ENCODE results near the gene INPP4B. TPM values are rescaled to one million over a fixed set of nuclear protein-coding genes. Genes with fewer than 3 reads are reported as not detected.

The INPP4B gene
- polyA plus RNA-seq, 1 of the 3 experiments (the other 2 are of a cell fraction): 0.08 TPM

DNA sequence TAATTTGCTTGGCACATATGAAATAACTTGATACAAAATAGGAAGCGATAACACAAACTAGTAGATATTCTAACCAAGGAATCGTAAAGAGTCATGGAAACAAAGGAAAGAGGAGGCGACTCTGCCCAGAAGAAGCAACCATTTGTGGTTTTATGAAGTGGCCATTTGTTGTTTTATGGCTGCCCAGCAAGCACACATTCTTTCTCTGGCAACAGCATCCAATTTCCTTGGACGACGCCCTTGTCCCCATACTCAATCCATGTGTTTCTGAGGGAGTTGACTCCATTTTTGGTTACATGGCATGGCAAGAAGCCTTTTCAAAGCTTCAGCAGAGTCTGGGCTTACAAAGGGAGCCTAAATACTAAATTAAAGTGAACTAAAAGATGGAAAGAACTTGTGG is 295.1 kb downstream of the INPP4B start:
- Histone ChIP-seq H3F3A (replicated peaks; ENCODE audit: insufficient read depth) (peaks cover 3% of the 10 kb centered on the region), H3K79me2 (ENCODE audit: insufficient read depth) (no peaks in the 10 kb centered on the region), H2AFZ (ENCODE audit: low read depth) (no peak overlapping the region), H3K9me2 (no peaks in the 10 kb centered on the region), H3K27me3 (ENCODE audit: insufficient read depth) (no peaks in the 10 kb centered on the region), H3K27ac (ENCODE audit: low read depth in 2 of 2, low read length in 1 of 2) (no peak overlapping the region), H3K9me3 (no peaks in the 10 kb centered on the region), H4K20me1 (ENCODE audit: insufficient read depth) (no peaks in the 10 kb centered on the region), H3K4me2 (no peak overlapping the region), H3K4me3 (ENCODE audit: low read depth in 2 of 2, low read length in 1 of 2) (no peak overlapping the region), H3K36me3 (replicated peaks in 1 of 2; ENCODE audit: control insufficient read depth in 1 of 2, insufficient read depth in 2 of 2, low read length in 1 of 2) (no peaks in the 10 kb centered on the region), H3K9ac (no peak overlapping the region), H3K4me1 (ENCODE audit: control insufficient read depth in 1 of 2, insufficient read depth in 2 of 2, low read depth in 1 of 2, low read length in 1 of 2) (no peaks in the 10 kb centered on the region; a peak in 1 of 4 replicates)
- TF ChIP-seq RFX5 (IDR thresholded peaks at IDR 0.05; ENCODE audit: low read length) (no peak), CHD2 (IDR thresholded peaks at IDR 0.05; ENCODE audit: low read length, partially characterized antibody) (no peak), PBX3 (IDR thresholded peaks at IDR 0.05) (no peak), RAD21 (IDR thresholded peaks at IDR 0.05; ENCODE audit: low read length) (no peak), USF2 (IDR thresholded peaks at IDR 0.05; ENCODE audit: borderline replicate concordance, low read depth, low read length) (no peak), NRF1 (IDR thresholded peaks at IDR 0.05; ENCODE audit: low read depth, low read length) (no peak), EP300 (IDR thresholded peaks at IDR 0.05; ENCODE audit: borderline replicate concordance in 1 of 2, low read depth in 1 of 2, low read length in 1 of 2) (no peak), CTCF (IDR thresholded peaks at IDR 0.05) (no peak), ZBTB33 (IDR thresholded peaks at IDR 0.05; ENCODE audit: borderline replicate concordance, low read depth) (no peak), MXI1 (IDR thresholded peaks at IDR 0.05; ENCODE audit: low read depth, low read length) (no peak), MEF2A (IDR thresholded peaks at IDR 0.05; ENCODE audit: borderline replicate concordance, low read depth) (no peak), GATA2 (CRISPR knock-in tag; IDR thresholded peaks at IDR 0.05) (no peak)
- ChIA-PET CTCF (no interaction called here), POLR2A (no interaction called here)
- 92% methylated on average over 5 of the region's 5 CpGs for WGBS (ENCODE audit: low lambda C conversion rate)
- no peak for DNase-seq
